H1 (cell line): ENCODE data around the gene R3HDM1. TPM values are rescaled to one million over a fixed set of nuclear protein-coding genes. Genes with fewer than 3 reads are reported as not detected.

Experiments used
- CTCF ChIA-PET: fragments of 300-600 bp; sonication (Branson Sonifier 250); formaldehyde crosslinking; loops from one replicate; lab custom pipeline; 2021; ENCODE audit not compliant: partially characterized antibody; lab: Charles Lee
- POLR2A ChIA-PET: fragments of 300-600 bp; sonication (Branson Sonifier 250); formaldehyde crosslinking; loops from one replicate; lab custom pipeline; 2021; ENCODE audit warnings: inconsistent platforms; ENCODE audit not compliant: partially characterized antibody; lab: Charles Lee
- DNase-seq, 2 experiments: peaks; one replicate each; pipeline versions ENCODE4 v3.0.0 to v3.0.0-alpha.2; 2010 to 2022; ENCODE audit warnings: low spot score in 2 of 2, low read depth in 1 of 2, mixed read lengths in 1 of 2
- FAIRE-seq: peaks from 2 replicates; lab custom pipeline; 2011; peaks lifted over from hg19 to GRCh38; lab: Jason Lieb, UNC
- H2AFZ ChIP-seq: 2 replicates; pipeline ENCODE4 v1.8.1; 2012; ENCODE audit warnings: low read length, inconsistent platforms
- H2AK5ac ChIP-seq: 2 replicates; pipeline ENCODE4 v1.6.1; 2013; ENCODE audit warnings: low read depth, low read length
- H2BK120ac ChIP-seq: replicated peaks from 2 replicates; pipeline ENCODE3; 2013; ENCODE audit warnings: low read depth, low read length, inconsistent platforms
- H2BK12ac ChIP-seq: 2 replicates; pipeline ENCODE4 v1.6.1; 2013; ENCODE audit warnings: low read depth, low read length
- H2BK15ac ChIP-seq: 2 replicates; pipeline ENCODE4 v1.6.1; 2013; ENCODE audit warnings: low read length
- H2BK20ac ChIP-seq: 2 replicates; pipeline ENCODE4 v1.6.1; 2013; ENCODE audit warnings: low read length
- H2BK5ac ChIP-seq: 2 replicates; pipeline ENCODE4 v1.6.1; 2013; ENCODE audit warnings: low read depth, low read length
- H3K14ac ChIP-seq: 2 replicates; pipeline ENCODE4 v1.6.1; 2013; ENCODE audit warnings: inconsistent platforms; ENCODE audit not compliant: insufficient read length
- H3K18ac ChIP-seq: 2 replicates; pipeline ENCODE4 v1.6.1; 2013; ENCODE audit warnings: low read length; ENCODE audit errors: extremely low read depth
- H3K23ac ChIP-seq: 2 replicates; pipeline ENCODE4 v1.6.1; 2013; ENCODE audit warnings: inconsistent platforms; ENCODE audit not compliant: insufficient read length
- H3K23me2 ChIP-seq: 2 replicates; pipeline ENCODE4 v1.6.1; 2013; ENCODE audit warnings: low read depth, low read length
- H3K27ac ChIP-seq: 2 replicates; pipeline ENCODE4 v1.6.1; 2011; ENCODE audit warnings: low read depth, low read length, inconsistent platforms
- H3K27me3 ChIP-seq, 4 experiments: replicated peaks in 1 of 4; 1 replicate in 1 of 4; 2 replicates in 3 of 4; pipeline versions ENCODE4 v1.6.1 to v1.8.1; 2011 to 2013; ENCODE audit warnings: low read length in 3 of 4, mild to moderate bottlenecking in 3 of 4, inconsistent platforms in 2 of 4, mixed read lengths in 2 of 4, moderate library complexity in 1 of 4; ENCODE audit not compliant: control insufficient read depth in 3 of 4, insufficient read depth in 3 of 4; ENCODE audit errors: extremely low read depth in 1 of 4
- H3K36me3 ChIP-seq, 4 experiments: 2 replicates each; pipeline versions ENCODE4 v1.6.1 to v1.8.1; 2011 to 2013; ENCODE audit warnings: mild to moderate bottlenecking in 4 of 4, low read length in 3 of 4, moderate library complexity in 2 of 4, control low read depth in 1 of 4, inconsistent platforms in 1 of 4; ENCODE audit not compliant: insufficient read depth in 4 of 4, control insufficient read depth in 2 of 4
- H3K4ac ChIP-seq: replicated peaks from 2 replicates; pipeline ENCODE3; 2013; ENCODE audit warnings: low read length, low read depth, mixed read lengths, inconsistent platforms; ENCODE audit not compliant: insufficient read length
- H3K4me1 ChIP-seq, 4 experiments: replicated peaks in 1 of 4; 1 replicate in 1 of 4; 2 replicates in 3 of 4; pipeline versions ENCODE4 v1.6.1 to v1.8.1; 2011 to 2013; ENCODE audit warnings: low read length in 3 of 4, inconsistent platforms in 2 of 4, mixed read lengths in 1 of 4; ENCODE audit not compliant: insufficient read depth in 4 of 4, control insufficient read depth in 3 of 4
- H3K4me2 ChIP-seq, 2 experiments: 2 replicates each; pipeline versions ENCODE4 v1.6.1 to v1.8.1; 2011 to 2013; ENCODE audit warnings: low read depth in 2 of 2, low read length in 2 of 2, control low read depth in 1 of 2, inconsistent platforms in 1 of 2, mild to moderate bottlenecking in 1 of 2; ENCODE audit not compliant: insufficient read depth in 1 of 2
- H3K4me3 ChIP-seq, 4 experiments: fragments of 200-600, 300-600 bp in 1 of 4; sonication (generic), shearing (Covaris generic), sonication (Bioruptor Twin) in 1 of 4; 2 replicates each; pipeline versions ENCODE4 v1.5.1 to v1.8.1; 2011 to 2016; ENCODE audit warnings: low read length in 4 of 4, low read depth in 3 of 4, control low read depth in 2 of 4, inconsistent platforms in 2 of 4, mild to moderate bottlenecking in 2 of 4, mixed read lengths in 1 of 4, moderate library complexity in 1 of 4; ENCODE audit not compliant: insufficient read depth in 2 of 4; ENCODE audit errors: extremely low read depth in 1 of 4
- H3K56ac ChIP-seq: replicated peaks from 2 replicates; pipeline ENCODE3; 2013; ENCODE audit warnings: low read depth, mild to moderate bottlenecking, mixed read lengths, low read length, inconsistent platforms; ENCODE audit not compliant: insufficient read length
- H3K79me1 ChIP-seq: 2 replicates; pipeline ENCODE4 v1.6.1; 2013; ENCODE audit warnings: low read depth, low read length, control low read depth
- H3K79me2 ChIP-seq, 2 experiments: 2 replicates each; pipeline versions ENCODE4 v1.6.1 to v1.8.1; 2012 to 2013; ENCODE audit warnings: low read length in 2 of 2, mild to moderate bottlenecking in 2 of 2, inconsistent platforms in 1 of 2; ENCODE audit not compliant: insufficient read depth in 2 of 2, control insufficient read depth in 1 of 2
- H3K9ac ChIP-seq, 4 experiments: replicated peaks in 1 of 4; 1 replicate in 1 of 4; 2 replicates in 3 of 4; pipeline versions ENCODE4 v1.6.1 to v1.8.1; 2011 to 2013; ENCODE audit warnings: low read depth in 3 of 4, low read length in 3 of 4, control low read depth in 2 of 4, mild to moderate bottlenecking in 2 of 4, moderate library complexity in 2 of 4, inconsistent platforms in 1 of 4; ENCODE audit errors: extremely low read depth in 1 of 4
- H3K9me3 ChIP-seq, 2 experiments: 2 replicates each; pipeline versions ENCODE4 v1.6.1 to v1.8.1; 2012 to 2013; ENCODE audit warnings: mild to moderate bottlenecking in 2 of 2, moderate library complexity in 2 of 2, control low read depth in 1 of 2, inconsistent platforms in 1 of 2, low read depth in 1 of 2, low read length in 1 of 2, mixed read lengths in 1 of 2; ENCODE audit not compliant: insufficient read depth in 2 of 2
- H4K20me1 ChIP-seq, 2 experiments: replicated peaks in 1 of 2; 2 replicates each; pipeline versions ENCODE3 to v1.8.1; 2011 to 2013; ENCODE audit warnings: inconsistent platforms in 2 of 2, low read length in 2 of 2, mild to moderate bottlenecking in 1 of 2; ENCODE audit not compliant: insufficient read depth in 2 of 2, control insufficient read depth in 1 of 2
- H4K5ac ChIP-seq: 2 replicates; pipeline ENCODE4 v1.6.1; 2013; ENCODE audit warnings: low read length, low read depth, mixed read lengths, inconsistent platforms; ENCODE audit not compliant: insufficient read length
- H4K8ac ChIP-seq: 2 replicates; pipeline ENCODE4 v1.8.0; 2013; ENCODE audit warnings: mild to moderate bottlenecking, moderate library complexity, low read length, inconsistent platforms; ENCODE audit not compliant: insufficient read depth; ENCODE audit errors: extremely low read depth
- H4K91ac ChIP-seq: replicated peaks from 2 replicates; pipeline ENCODE3; 2013; ENCODE audit warnings: low read length, mixed read lengths, inconsistent platforms; ENCODE audit not compliant: insufficient read length
- SIX5 ChIP-seq: IDR thresholded peaks from 2 replicates; pipeline ENCODE4 v1.6.1; 2011; ENCODE audit warnings: mild to moderate bottlenecking, low read depth, low read length
- polyA plus RNA-seq, 7 experiments: library from polyadenylated mRNA; depleted of rRNA in 3 of 7; stranded (reverse) in 5 of 7; unstranded in 2 of 7; fragments of >200 nt in 5 of 7; fragments of 200-250 nt in 2 of 7; gene quantifications; 1 replicate in 5 of 7; 2 replicates in 1 of 7; 4 replicates in 1 of 7; pipeline versions ENCODE4 v1.2.1 to v1.2.3, GENCODE V29; 2011 to 2013; ENCODE audit warnings: missing spikeins in 2 of 7, mixed read lengths in 2 of 7
- total RNA-seq: library from RNA; stranded (reverse); fragmentation: NEBNext Ultra II Directional; extraction: Animal tissue kit (Norgen Biotek cat#: 25700); gene quantifications from 2 replicates; pipeline ENCODE4 v1.2.1, GENCODE V29; 2021

Gene R3HDM1
- total and polyA plus RNA-seq, 2 of the 8 experiments (the other 6 are each of a cell fraction or from before 2014, with no cell fraction given), result 77.7 to 120 TPM

DNA sequence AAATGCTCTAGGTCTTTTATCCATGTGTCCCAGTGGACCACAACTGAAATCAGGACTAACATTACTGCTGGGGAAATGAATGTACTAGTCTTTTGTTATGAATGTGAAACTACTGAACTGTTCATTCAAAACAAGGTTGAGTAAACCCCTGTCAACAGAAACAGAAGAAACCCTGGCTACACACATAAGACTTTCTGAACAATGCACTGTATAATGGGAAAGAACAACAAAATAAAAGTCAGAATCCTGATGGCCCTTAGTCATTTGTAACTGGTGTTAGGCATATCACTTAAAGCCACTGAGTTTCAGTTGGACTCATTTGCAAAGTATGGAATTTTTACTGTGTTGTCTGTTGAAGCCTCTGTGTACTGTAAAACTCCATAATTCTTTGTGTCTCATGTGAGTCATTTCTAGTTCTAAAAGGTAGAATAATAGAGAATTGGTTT is 133.4 kb downstream of the R3HDM1 start:
- no peak overlapping the region for H2BK12ac ChIP-seq
- no peak for DNase-seq
- H3K79me1 ChIP-seq, result no peaks in the 10 kb centered on the region
- no peak overlapping the region for H2AFZ ChIP-seq
- no peaks in the 10 kb centered on the region for H3K79me2 ChIP-seq
- H2BK120ac ChIP-seq, result no peak overlapping the region
- no peak overlapping the region for H2BK5ac ChIP-seq
- no peak overlapping the region for H3K4me2 ChIP-seq
- TF ChIP-seq SIX5, result no peak
- TF ChIP-seq, all 59 proteins: peak for 0
- Histone ChIP-seq H3K23ac (no peak overlapping the region), H4K20me1 (no peaks in the 10 kb centered on the region), H2AK5ac (no peak overlapping the region), H4K91ac (no peak overlapping the region), H3K4me3 (no peak overlapping the region), H2BK20ac (no peak overlapping the region), H3K27me3 (peaks cover 0 to 1% (median 0%) of the 10 kb centered on the region in 4 experiments; a peak in 1 of 7 replicates), H3K4me1 (no peaks in the 10 kb centered on the region), H4K5ac (no peak overlapping the region), H3K56ac (no peak overlapping the region), H2BK15ac (no peak overlapping the region), H4K8ac (no peak overlapping the region), H3K9me3 (no peaks in the 10 kb centered on the region), H3K14ac (no peak overlapping the region), H3K36me3 (peaks cover 0 to 18% (median 5%) of the 10 kb centered on the region in 4 experiments; a peak in 4 of 8 replicates), H3K27ac (no peak overlapping the region), H3K18ac (no peak overlapping the region), H3K4ac (no peak overlapping the region), H3K23me2 (no peaks in the 10 kb centered on the region), H3K9ac (no peak overlapping the region)
- ChIA-PET CTCF (interaction anchor here (1.1 kb wide), 2 partner anchors 12 to 45 kb away, joined by 3 to 11 read pairs; no protein-coding TSS in a partner anchor), POLR2A (no interaction called here)
- no peak for FAIRE-seq
